Thyroid gland (tissue), 4 donors: ENCODE measurements around the gene UBD.

Experiments used
- CTCF ChIP-seq, 6 experiments: fragments of 200-600 bp in 3 of 6; fragments of 450-650 bp in 3 of 6; sonication (generic) in 3 of 6; IDR thresholded peaks; one replicate each; pipeline ENCODE4 v1.5.1; 2016 to 2019; ENCODE audit warnings: antibody characterized with exemption in 6 of 6, mild to moderate bottlenecking in 2 of 6, inconsistent platforms in 1 of 6, moderate library complexity in 1 of 6
- POLR2A ChIP-seq, 2 donors: fragments of 450-650 bp; IDR thresholded peaks; one replicate each; pipeline ENCODE4 v1.6.1; 2017; ENCODE audit warnings: antibody characterized with exemption in 2 of 2, mild to moderate bottlenecking in 2 of 2, moderate library complexity in 1 of 2

- no peak for TF ChIP-seq CTCF (IDR thresholded peaks at IDR 0.05)
- no peak for TF ChIP-seq POLR2A (IDR thresholded peaks at IDR 0.05)
These were observed 34.3 kb downstream of the UBD start for GRCh38 chr6:29525311-29525639.
